ENCODE measurements around the gene OTUD6A. TPM values are rescaled to one million over a fixed set of nuclear protein-coding genes. Genes with fewer than 3 reads are reported as not detected.

OTUD6A gene
- total RNA-seq, 1 donor from 2014 or later = not detected

DNA sequence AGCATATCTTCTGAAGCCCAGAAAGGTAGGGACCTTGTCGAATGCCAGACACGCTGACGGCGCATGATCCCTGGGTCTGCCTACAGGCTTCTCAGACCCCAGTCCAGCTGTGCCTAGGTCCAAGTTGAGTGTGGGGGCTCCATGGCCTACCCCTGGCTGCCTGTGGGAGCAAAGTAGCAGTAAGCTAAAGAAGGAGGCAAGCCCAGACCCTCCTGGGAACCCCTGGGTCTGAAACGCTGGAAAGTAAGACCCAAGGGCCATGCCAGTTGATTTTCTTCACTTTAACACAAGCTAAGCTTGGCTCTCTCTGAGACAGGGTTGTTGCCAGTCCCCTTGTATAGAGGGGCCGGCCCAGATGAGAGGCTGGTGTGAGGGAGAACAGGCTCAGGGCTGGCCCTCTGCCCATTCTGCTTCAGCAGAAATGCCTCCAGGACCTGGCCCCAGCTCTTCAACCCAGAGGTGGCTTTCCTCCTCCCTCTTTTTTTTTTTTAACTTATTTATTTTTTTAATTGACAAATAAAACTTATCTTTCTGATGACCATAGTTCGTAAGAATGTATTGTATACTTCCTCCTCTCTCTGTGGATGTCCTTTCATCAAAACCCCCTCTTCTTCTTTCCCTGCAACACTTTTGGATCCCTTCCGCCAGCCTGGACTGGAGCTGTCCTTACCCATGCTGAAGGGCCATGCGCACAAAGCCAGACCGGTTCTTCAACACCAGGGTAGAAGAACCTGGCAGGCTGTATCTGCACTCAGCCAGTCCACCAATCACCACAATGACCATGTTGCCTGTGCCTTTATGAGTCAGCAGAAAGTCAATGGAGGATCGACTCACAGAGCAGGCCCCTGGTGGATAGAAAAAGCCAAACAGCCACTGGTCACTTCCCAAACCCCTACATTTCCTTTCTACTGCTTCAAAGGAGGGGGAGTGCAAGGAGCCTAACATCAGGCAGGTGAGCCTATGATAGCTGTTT is 19.6 kb upstream of the OTUD6A start:
- no peak for DNase-seq (ENCODE audit: missing footprints)
- intact Hi-C loops (cut with DNase I) = no loop called here
- no peak for ATAC-seq

DNA sequence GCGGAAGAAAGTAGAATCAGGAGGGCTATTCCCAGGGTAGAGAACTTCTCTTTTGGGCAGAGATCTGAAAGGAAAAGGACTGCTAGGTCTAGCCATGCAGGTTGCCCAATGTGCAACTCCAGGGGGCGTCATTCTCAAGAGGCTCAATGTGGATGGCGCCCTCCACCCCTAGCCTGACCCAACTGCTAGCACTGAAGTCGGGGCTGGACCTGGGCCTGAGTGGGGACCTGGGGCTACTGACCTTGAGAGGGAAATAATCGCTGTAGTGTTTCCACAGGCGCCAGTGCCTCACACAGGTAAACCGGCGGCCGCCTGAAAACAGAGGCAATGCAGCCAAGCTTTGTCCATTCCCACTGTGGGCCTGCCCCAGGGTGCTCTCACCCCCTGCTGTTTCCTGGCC is 18.6 kb upstream of the OTUD6A start:
- no peak for ATAC-seq
- DNase-seq (ENCODE audit: missing footprints) = no peak
- intact Hi-C loops (cut with DNase I) = no loop called here

DNA sequence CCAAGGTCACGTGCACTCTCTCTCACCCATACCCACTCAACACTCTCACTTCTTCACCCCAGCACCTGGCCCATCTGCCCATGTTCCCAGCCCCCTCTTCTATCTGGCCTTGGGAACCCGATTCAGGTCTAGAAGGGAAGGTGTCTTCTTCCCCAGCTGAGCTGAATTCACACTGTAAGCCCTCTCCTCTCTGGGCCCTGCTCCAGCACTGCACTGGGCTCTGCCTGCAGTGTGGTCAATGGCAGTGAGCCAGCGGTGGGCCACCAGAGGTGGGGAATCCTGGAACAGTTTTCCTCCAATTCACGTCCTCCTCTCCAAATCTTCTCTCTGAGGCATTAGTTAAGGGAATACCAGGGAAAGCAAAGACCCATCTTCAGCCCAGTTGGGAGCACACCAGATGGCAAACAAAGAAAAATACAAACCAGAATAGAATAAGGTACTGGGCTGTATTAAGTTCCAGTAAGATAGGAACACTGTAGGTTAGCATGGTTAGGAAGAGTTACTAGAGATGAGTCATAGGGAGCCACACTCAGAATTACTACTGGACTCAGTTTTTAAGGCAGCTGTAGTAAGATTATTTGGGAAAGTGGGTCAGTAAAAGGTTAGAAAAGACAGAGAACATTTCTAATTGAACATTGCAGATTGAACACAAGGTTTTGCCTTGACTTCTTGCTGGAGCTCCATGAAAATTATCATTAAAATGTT is 17.6 kb upstream of the OTUD6A start:
- no peak for ATAC-seq
- intact Hi-C loops (cut with DNase I) = no loop called here
- DNase-seq (ENCODE audit: missing footprints) = no peak

DNA sequence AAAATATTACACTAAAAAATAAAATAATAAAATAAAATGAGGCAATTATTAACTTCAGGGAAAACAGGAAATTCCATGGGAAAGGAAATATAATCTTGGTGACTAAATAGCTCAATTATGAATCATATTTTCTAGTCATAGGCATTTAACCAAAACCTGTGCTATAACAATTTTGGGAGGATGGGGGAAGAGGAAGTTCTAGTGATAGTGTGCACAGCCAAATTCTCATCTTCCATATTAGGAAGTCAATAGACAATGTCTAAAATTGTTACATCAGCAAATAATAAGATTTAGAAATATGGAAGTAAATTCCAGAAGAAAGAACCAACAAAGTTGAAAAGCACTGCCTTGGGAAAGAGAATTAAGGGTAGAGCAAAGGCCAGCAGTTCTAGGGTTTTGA is 15.3 kb upstream of the OTUD6A start:
- intact Hi-C loops (cut with DNase I) = no loop called here
- ATAC-seq = no peak
- DNase-seq (ENCODE audit: missing footprints) = no peak

DNA sequence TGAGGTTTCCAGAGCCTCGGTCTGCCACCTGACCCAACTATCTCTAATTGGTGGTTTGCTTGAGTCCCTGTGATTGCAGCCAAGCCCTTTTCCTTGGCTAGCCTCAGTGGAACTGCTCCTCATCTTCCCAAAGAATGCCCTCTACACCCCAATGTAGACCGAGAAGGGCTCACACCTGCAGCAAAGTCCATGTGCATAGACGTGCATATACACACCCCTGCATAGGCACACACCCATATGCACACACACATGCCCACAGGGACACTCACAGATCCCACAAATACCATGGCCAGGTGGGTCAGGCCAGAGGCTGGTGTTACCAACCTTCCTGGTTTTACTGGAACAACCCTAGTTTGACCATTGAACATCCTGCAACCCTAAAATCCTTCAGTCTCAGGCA is 12.9 kb upstream of the OTUD6A start:
- intact Hi-C loops (cut with DNase I) = no loop called here
- DNase-seq (ENCODE audit: missing footprints) (no peak), ATAC-seq (no peak)

DNA sequence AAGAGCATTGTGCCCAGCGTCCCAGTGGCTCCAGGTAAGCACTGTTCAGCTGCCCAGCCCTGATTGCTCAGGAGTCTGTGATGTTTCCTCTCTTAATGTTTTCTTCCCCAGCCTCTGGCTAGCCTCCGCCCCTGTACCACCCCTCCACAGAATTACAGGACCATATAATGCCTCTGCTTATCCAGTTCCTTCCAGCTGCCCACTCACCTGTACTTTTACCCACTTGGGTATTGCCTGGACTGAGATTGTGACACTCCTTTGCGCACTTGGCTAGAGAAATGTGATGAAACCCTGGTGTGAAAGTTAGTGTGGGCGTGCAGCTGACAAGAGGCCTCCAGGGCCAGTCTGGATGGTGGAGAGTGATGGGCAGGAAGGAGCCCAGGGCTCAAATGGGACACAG is 12.3 kb upstream of the OTUD6A start, which contains the start of gene AWAT2:
TSS of gene AWAT2 (minus strand) at position 14 of the 400 bp plus-strand sequence. CDS start at position 8, 6 bp downstream.
- ATAC-seq (no peak), DNase-seq (ENCODE audit: missing footprints) (no peak)
- intact Hi-C loops (cut with DNase I) = no loop called here

DNA sequence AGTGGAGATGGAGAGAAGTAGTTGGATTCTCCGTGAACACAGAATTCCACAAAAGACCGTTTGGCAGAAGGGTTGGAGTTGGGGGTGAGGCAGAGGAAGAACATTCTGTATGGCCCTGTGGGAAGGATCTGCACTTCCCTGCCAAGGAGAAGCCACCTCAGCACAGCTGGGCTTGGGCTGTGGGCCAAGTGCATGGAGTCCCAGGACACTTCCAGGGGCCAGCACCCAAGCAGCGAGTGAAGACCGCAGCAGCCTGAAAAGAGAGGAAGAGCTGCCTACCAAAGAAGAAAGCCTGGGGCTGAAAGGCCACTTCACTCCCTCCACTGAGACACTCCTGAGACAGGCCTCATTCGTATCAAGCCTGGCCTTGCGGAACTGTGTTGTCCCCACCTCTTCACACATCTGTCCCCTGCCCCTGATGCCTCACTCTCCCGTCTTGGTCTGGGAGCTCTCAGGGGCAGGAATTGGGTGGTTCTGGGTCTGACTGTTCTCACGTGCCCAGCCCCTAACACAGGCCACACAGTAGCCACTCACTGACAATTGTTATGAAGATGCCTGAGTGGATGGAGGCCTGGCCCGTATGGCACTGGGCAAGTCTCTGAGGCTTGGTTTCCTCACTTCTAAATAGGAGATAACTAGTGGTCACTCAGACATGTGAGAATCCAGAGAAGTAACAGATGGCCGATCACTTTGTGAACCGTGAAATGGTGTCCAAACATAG is 9.2 kb upstream of the OTUD6A start:
- DNase-seq (ENCODE audit: missing footprints) = no peak
- intact Hi-C loops (cut with DNase I) = no loop called here
- ATAC-seq = no peak

DNA sequence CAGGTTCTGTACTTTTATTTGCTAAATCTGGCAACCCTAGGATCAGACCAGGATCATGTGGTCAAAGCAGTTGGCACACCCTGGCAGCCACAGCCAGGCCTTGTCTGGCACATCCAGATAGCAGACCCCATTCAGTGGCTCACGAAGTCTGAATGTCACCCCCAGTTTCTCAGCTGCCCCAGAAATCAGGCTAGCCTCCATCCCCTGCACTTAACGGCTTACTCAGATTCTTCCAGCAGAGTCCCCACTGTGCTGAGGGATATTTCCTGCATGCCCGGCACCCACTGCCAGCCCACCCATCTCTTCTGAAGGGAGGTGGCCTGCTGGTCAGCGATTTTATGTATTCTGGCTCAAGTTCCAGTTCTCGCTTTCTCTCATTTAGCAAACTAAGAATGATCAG is 7.9 kb upstream of the OTUD6A start:
- DNase-seq (ENCODE audit: missing footprints) = no peak
- intact Hi-C loops (cut with DNase I) = no loop called here
- ATAC-seq = no peak

DNA sequence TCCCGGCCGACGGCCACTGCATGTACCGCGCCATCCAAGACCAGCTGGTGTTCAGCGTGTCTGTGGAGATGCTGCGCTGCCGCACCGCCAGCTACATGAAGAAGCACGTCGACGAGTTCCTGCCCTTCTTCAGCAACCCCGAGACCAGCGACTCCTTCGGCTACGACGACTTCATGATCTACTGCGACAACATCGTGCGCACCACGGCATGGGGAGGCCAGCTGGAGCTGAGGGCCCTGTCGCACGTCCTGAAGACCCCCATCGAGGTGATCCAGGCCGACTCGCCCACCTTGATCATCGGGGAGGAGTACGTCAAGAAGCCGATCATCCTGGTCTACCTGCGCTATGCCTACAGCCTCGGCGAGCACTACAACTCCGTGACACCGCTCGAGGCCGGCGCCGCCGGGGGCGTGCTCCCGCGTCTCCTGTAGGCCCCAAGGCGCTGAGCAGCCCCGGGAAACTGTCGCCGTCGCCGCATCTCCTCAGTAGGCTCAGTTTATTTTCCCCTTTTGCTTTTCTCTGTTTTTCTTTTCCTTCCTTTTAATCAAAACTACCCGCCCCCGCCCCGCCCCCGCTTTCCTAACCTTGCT is 799 bp downstream of the OTUD6A start:
- DNase-seq (ENCODE audit: missing footprints) = no peak
- intact Hi-C loops (cut with DNase I) = no loop called here

DNA sequence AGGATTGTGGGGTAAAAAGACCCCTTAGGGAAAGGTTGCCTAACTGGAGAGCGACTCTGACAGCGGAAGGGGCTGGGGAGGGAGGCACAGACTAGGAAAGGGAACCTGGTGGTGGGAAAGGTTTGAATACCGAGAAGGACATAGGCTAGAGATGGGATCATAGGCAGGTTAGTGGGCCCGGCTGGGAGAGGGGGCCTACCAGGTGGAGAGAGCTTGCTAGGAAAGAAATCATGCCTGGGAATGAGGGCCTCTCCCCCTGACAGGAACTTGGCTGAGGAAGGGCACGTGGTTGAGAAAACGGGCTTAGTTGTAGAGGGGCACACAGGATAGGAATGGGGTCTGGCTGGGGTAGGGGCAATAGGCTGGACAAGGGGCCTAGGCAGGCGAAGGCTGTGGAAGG is 4.4 kb downstream of the OTUD6A start:
- intact Hi-C loops (cut with DNase I) = no loop called here
- no peak for DNase-seq (ENCODE audit: missing footprints)

More for the DNA sequence above, 799 bp downstream of the OTUD6A start:
- ATAC-seq = no peak

DNA sequence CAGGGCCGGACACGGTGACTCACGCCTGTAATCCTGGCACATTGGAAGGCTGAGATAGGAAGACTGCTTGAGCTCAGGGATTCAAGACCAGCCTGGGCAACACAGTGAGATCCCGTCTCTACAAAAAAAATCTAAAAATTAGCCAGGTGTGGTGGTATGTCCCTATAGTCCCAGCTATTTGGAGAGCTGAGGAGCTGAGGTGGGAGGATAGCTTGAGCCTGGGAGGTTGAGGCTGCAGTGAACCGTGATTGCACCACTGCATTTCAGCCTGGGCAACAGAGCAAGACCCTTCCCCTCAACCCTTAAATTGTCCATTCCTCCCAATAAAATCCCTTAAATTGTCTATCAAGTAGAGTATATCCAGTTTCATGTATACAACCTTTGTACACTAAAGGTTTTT is 17.0 kb downstream of the OTUD6A start:
- DNase-seq (ENCODE audit: missing footprints) (no peak), ATAC-seq (no peak)
- intact Hi-C loops (cut with DNase I) = no loop called here

More for the DNA sequence above, 4.4 kb downstream of the OTUD6A start:
- ATAC-seq = no peak

DNA sequence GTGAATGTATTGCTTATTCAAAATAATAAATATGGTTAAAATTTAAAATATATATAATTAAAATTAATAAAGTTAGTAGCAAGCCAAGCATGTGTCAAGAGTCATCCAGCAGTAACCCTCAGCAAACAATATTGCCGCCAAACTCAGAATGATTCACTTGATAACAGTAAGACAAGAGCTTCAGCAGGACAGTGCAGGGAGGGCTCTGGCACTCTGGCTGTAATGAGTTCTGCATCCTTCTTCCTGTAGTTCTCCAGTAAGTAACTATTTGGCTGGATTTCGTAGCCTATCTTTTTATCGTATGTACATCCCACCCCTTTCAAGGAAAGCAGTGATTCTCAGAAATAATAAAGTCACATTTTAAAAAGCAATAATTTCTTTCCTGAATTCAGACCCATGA is 17.6 kb downstream of the OTUD6A start:
- intact Hi-C loops (cut with DNase I) = no loop called here
- DNase-seq (ENCODE audit: missing footprints) (no peak), ATAC-seq (no peak)

DNA sequence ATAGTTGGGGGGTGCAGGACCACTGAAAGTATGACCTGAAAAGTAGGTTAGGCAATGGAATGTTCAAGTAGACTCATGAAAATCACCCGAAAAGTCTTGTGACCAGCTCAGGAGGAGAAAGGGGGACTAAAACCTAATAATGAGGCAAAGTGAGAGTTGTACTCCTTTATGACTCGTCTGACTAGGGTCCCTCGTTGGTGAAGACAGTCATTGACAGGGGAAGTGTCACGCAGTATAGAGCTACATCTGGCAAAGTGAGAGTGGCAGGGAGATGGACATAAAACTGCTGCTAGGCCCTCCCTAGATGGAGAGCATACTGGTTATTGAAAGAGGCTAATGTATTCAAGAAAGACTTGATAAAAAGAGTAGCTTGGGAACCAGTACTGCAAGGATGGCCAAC is 20.5 kb downstream of the OTUD6A start:
- intact Hi-C loops (cut with DNase I) = no loop called here
- DNase-seq (ENCODE audit: missing footprints) = no peak
- no peak for ATAC-seq

DNA sequence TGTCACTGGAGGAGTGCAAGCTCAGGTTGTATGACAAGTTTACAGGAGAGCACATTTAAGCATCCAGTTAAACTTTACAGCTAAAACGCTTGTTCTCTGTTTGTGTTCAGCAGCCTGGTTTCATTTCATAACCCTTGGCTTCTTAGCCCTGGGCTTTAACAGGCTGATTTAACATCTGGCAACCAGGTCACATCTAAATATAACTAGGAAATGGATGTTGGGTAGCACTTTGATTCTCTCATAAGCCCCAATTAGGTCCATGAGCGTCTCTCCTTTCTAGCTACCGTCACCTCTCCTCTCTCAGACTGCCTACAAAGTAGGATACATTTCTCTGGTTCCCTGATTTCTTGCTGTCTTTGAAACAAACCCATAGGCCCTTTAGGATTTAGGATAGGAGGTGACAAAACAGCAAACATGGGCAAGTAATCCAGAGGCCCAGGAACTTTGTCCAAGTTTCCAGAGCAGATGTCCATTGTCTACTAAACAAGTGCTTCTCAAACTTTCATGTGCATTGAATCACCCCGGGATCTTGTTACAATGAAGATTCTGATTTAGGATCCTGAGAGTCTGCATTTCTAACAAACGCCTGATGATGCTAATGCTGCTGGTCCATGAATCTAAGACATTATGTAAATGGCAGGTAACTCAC is 22.5 kb downstream of the OTUD6A start:
- ATAC-seq (peak; percentile 46), DNase-seq (ENCODE audit: missing footprints) (no peak)
- intact Hi-C loops (cut with DNase I) = no loop called here

DNA sequence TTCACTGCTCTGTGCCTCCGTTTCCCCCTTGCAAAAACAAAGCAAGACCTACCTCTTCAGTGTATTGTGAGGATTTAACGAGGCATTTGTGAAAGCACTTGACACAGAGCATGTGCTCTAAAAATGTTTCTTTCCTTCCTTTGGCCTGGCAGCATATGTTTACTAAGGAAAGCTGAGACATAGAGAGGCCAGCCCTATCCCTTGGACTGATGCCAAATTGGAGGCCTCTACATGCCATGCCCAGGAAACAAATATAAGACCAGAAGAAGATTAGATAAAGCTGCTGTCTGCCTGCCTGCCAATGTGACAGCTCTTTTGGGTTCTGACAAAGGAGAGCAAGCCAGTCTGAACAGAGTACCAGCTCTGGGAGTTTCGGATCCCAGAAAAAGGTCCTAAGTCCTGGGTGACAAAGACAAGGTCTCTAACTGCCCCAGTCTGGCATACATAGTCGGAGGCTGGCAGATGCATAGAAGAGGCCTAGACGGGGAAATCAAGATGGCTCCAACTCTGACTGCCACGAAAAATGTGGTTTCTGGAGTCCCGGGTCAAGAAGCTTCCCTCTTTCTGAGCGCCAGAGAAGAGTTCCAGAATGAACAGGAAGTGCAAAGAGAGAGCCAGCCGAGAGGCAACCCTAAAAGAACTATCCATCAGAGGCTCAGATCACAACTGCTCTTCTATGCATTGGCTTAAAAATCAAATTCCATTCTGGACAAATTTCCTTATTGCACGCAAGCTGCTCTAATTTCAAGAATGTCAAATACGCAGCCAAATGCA is 25.8 kb downstream of the OTUD6A start:
- intact Hi-C loops (cut with DNase I) = no loop called here
- peak; percentile 65 for ATAC-seq
- DNase-seq (ENCODE audit: missing footprints) = no peak

DNA sequence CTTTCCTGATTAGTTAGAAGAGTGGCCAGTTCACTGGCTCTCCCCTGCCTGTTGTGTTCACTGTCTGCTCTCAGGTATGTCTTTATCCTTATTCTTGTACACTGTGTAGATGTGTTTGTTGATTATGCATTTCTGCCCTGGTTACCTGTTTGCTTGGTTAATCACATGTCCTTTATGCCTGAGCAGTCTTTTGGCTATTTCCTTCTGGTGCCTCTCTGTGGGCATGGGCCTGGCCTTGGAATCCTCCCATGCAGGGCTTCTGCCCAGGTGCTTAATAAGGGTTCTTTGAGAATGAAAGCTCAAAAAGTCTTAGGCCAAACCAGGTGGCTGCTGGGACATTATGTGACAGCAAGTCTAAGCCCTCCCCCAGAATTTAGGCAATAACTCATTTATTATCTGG is 26.5 kb downstream of the OTUD6A start:
- ATAC-seq = no peak
- intact Hi-C loops (cut with DNase I) = no loop called here
- no peak for DNase-seq (ENCODE audit: missing footprints)

DNA sequence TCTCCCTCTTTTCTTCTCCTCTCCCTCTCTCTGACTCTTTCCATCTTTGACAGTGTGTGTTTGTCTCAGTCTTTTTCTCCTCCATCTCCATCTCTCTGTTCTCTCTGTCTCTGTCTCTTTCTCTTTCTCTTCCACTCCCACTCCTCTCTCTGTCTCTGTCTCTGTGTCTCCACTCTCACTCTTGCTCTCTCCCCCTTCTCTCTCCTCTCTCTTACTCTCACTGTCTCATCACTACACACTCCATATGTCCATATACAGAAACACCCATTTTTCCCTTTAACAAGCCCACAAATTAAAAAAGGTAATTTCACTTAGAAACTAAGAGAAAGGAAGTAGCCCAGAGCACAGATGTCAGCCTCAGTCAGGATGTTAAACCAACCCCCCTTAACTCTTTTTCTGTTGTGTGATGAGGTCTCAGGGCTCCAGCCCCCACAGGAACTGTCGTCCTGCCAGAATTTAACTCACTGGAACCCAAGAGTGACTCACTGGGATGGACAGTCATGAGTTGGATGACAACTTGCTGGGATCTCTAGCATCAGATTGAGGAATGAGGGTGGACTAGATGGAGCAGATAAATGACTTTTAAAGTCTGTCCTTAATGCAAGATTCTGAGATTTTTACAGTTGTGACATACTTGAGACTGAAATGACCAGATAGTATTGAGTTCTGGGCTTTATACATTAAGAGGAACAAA is 27.5 kb downstream of the OTUD6A start:
- ATAC-seq (no peak), DNase-seq (ENCODE audit: missing footprints) (no peak)
- intact Hi-C loops (cut with DNase I) = loop anchor here (5.0 kb wide), 1 partner anchor 662 kb away; no protein-coding TSS in a partner anchor

Data from Right ventricle myocardium inferior (tissue), 1 donor.